Measurements from ENCODE around the gene LHFPL2. TPM values are rescaled to one million over a fixed set of nuclear protein-coding genes. Genes with fewer than 3 reads are reported as not detected.

The LHFPL2 gene
- total and polyA plus RNA-seq, 2 experiments from 2014 or later = 10.6 to 50.8 TPM

DNA sequence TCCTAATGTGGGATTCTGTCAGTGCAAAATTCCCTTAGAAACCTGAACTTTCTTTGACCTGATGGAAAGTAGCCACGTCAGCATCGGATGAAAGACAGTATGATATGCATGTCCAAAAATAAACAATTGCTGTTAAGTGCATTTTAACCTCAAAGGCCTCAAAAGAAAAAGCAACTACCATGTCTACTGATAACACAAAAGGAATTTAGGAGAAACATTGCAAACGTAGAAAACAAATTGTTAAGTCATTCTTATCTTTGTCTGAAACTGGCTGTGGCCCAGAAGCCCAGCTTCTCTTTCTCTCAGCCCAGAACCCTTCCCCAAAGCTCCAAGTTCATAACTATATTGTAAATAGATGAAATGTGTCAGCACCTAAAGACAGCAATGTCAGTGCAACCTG is 11.1 kb upstream of the LHFPL2 start:
- Histone ChIP-seq H3K79me2 (replicated peaks; ENCODE audit: insufficient read depth) (no peaks in the 10 kb centered on the region), H3K4me2 (no peak overlapping the region), H3K9me2 (ENCODE audit: insufficient read depth) (no peaks in the 10 kb centered on the region), H3K4me1 (ENCODE audit: insufficient read depth) (peaks cover 7% of the 10 kb centered on the region; the same call in 1 of the 2 replicates), H3K36me3 (ENCODE audit: insufficient read depth) (no peaks in the 10 kb centered on the region), H3K27me3 (ENCODE audit: insufficient read depth) (no peaks in the 10 kb centered on the region), H3F3A (replicated peaks; ENCODE audit: low read depth) (no peaks in the 10 kb centered on the region), H3K27ac (ENCODE audit: low read depth) (no peak overlapping the region), H2AFZ (no peak overlapping the region), H3K4me3 (no peak overlapping the region), H4K20me1 (replicated peaks; ENCODE audit: insufficient read depth) (no peaks in the 10 kb centered on the region)
- Mint-ChIP-seq H3K4me1 (peaks cover 3% of the 10 kb centered on the region; the same call in 1 of the 3 replicates), H3K4me3 (no peak overlapping the region), H3K36me3 (ENCODE audit: low read depth) (no peaks in the 10 kb centered on the region), H3K9me3 (no peaks in the 10 kb centered on the region; the same call in 2 of the 3 replicates), H3K27me3 (ENCODE audit: insufficient read depth, low read depth, poor library complexity) (peaks cover 3% of the 10 kb centered on the region), H3K27ac (no peak overlapping the region)
- DNase-seq (ENCODE audit: low spot score) (no peak), ATAC-seq (no peak)
- TF ChIP-seq, protein P1, sequence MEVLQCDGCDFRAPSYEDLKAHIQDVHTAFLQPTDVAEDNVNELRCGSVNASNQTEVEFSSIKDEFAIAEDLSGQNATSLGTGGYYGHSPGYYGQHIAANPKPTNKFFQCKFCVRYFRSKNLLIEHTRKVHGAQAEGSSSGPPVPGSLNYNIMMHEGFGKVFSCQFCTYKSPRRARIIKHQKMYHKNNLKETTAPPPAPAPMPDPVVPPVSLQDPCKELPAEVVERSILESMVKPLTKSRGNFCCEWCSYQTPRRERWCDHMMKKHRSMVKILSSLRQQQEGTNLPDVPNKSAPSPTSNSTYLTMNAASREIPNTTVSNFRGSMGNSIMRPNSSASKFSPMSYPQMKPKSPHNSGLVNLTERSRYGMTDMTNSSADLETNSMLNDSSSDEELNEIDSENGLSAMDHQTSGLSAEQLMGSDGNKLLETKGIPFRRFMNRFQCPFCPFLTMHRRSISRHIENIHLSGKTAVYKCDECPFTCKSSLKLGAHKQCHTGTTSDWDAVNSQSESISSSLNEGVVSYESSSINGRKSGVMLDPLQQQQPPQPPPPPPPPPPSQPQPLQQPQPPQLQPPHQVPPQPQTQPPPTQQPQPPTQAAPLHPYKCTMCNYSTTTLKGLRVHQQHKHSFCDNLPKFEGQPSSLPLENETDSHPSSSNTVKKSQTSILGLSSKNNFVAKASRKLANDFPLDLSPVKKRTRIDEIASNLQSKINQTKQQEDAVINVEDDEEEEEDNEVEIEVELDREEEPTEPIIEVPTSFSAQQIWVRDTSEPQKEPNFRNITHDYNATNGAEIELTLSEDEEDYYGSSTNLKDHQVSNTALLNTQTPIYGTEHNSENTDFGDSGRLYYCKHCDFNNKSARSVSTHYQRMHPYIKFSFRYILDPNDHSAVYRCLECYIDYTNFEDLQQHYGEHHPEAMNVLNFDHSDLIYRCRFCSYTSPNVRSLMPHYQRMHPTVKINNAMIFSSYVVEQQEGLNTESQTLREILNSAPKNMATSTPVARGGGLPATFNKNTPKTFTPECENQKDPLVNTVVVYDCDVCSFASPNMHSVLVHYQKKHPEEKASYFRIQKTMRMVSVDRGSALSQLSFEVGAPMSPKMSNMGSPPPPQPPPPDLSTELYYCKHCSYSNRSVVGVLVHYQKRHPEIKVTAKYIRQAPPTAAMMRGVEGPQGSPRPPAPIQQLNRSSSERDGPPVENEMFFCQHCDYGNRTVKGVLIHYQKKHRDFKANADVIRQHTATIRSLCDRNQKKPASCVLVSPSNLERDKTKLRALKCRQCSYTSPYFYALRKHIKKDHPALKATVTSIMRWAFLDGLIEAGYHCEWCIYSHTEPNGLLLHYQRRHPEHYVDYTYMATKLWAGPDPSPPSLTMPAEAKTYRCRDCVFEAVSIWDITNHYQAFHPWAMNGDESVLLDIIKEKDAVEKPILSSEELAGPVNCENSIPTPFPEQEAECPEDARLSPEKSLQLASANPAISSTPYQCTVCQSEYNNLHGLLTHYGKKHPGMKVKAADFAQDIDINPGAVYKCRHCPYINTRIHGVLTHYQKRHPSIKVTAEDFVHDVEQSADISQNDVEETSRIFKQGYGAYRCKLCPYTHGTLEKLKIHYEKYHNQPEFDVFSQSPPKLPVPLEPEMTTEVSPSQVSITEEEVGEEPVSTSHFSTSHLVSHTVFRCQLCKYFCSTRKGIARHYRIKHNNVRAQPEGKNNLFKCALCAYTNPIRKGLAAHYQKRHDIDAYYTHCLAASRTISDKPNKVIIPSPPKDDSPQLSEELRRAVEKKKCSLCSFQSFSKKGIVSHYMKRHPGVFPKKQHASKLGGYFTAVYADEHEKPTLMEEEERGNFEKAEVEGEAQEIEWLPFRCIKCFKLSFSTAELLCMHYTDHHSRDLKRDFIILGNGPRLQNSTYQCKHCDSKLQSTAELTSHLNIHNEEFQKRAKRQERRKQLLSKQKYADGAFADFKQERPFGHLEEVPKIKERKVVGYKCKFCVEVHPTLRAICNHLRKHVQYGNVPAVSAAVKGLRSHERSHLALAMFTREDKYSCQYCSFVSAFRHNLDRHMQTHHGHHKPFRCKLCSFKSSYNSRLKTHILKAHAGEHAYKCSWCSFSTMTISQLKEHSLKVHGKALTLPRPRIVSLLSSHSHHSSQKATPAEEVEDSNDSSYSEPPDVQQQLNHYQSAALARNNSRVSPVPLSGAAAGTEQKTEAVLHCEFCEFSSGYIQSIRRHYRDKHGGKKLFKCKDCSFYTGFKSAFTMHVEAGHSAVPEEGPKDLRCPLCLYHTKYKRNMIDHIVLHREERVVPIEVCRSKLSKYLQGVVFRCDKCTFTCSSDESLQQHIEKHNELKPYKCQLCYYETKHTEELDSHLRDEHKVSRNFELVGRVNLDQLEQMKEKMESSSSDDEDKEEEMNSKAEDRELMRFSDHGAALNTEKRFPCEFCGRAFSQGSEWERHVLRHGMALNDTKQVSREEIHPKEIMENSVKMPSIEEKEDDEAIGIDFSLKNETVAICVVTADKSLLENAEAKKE (CRISPR knock-in tag; IDR thresholded peaks at IDR 0.05) = no peak
- TF ChIP-seq JUNB (IDR thresholded peaks at IDR 0.05; ENCODE audit: unreplicated experiment) = no peak
- TF ChIP-seq POLR2AphosphoS5 (IDR thresholded peaks at IDR 0.05; ENCODE audit: low read depth) = no peak
- TF ChIP-seq, protein P2, sequence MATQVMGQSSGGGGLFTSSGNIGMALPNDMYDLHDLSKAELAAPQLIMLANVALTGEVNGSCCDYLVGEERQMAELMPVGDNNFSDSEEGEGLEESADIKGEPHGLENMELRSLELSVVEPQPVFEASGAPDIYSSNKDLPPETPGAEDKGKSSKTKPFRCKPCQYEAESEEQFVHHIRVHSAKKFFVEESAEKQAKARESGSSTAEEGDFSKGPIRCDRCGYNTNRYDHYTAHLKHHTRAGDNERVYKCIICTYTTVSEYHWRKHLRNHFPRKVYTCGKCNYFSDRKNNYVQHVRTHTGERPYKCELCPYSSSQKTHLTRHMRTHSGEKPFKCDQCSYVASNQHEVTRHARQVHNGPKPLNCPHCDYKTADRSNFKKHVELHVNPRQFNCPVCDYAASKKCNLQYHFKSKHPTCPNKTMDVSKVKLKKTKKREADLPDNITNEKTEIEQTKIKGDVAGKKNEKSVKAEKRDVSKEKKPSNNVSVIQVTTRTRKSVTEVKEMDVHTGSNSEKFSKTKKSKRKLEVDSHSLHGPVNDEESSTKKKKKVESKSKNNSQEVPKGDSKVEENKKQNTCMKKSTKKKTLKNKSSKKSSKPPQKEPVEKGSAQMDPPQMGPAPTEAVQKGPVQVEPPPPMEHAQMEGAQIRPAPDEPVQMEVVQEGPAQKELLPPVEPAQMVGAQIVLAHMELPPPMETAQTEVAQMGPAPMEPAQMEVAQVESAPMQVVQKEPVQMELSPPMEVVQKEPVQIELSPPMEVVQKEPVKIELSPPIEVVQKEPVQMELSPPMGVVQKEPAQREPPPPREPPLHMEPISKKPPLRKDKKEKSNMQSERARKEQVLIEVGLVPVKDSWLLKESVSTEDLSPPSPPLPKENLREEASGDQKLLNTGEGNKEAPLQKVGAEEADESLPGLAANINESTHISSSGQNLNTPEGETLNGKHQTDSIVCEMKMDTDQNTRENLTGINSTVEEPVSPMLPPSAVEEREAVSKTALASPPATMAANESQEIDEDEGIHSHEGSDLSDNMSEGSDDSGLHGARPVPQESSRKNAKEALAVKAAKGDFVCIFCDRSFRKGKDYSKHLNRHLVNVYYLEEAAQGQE (IDR thresholded peaks at IDR 0.05; ENCODE audit: unreplicated experiment) = no peak
- TF ChIP-seq NANOG (IDR thresholded peaks at IDR 0.05; ENCODE audit: borderline replicate concordance) = no peak
- TF ChIP-seq, protein P3, sequence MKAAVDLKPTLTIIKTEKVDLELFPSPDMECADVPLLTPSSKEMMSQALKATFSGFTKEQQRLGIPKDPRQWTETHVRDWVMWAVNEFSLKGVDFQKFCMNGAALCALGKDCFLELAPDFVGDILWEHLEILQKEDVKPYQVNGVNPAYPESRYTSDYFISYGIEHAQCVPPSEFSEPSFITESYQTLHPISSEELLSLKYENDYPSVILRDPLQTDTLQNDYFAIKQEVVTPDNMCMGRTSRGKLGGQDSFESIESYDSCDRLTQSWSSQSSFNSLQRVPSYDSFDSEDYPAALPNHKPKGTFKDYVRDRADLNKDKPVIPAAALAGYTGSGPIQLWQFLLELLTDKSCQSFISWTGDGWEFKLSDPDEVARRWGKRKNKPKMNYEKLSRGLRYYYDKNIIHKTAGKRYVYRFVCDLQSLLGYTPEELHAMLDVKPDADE (IDR thresholded peaks at IDR 0.05) = no peak
- TF ChIP-seq EZH2 (IDR thresholded peaks at IDR 0.05; ENCODE audit: low read depth, unreplicated experiment) = no peak
- TF ChIP-seq STAT1 (IDR thresholded peaks at IDR 0.05; ENCODE audit: unreplicated experiment) = no peak
- TF ChIP-seq EZH2phosphoT487 (IDR thresholded peaks at IDR 0.05; ENCODE audit: unreplicated experiment) = no peak
- TF ChIP-seq, protein P4, sequence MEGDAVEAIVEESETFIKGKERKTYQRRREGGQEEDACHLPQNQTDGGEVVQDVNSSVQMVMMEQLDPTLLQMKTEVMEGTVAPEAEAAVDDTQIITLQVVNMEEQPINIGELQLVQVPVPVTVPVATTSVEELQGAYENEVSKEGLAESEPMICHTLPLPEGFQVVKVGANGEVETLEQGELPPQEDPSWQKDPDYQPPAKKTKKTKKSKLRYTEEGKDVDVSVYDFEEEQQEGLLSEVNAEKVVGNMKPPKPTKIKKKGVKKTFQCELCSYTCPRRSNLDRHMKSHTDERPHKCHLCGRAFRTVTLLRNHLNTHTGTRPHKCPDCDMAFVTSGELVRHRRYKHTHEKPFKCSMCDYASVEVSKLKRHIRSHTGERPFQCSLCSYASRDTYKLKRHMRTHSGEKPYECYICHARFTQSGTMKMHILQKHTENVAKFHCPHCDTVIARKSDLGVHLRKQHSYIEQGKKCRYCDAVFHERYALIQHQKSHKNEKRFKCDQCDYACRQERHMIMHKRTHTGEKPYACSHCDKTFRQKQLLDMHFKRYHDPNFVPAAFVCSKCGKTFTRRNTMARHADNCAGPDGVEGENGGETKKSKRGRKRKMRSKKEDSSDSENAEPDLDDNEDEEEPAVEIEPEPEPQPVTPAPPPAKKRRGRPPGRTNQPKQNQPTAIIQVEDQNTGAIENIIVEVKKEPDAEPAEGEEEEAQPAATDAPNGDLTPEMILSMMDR (conservative IDR thresholded peaks at IDR 0.05; ENCODE audit: low read depth in 2 of 2) = no peak
- TF ChIP-seq CREB1 (CRISPR knock-in tag; IDR thresholded peaks at IDR 0.05; ENCODE audit: low read depth) = no peak
- TF ChIP-seq ZNF114 (CRISPR knock-in tag; IDR thresholded peaks at IDR 0.05) = no peak
- TF ChIP-seq ZNF331 (CRISPR knock-in tag; IDR thresholded peaks at IDR 0.05; ENCODE audit: low read depth) = no peak
